ENCODE measurements around the gene GJB2.

- TF ChIP-seq CTCF (IDR thresholded peaks at IDR 0.05; ENCODE audit: low read depth, low read length) (no peak), POLR2A (IDR thresholded peaks at IDR 0.05; ENCODE audit: extremely low read depth, insufficient read length) (no peak)
These were observed 26.8 kb upstream of the GJB2 start for GRCh38 chr13:20219577-20219976.

All from NB4 (cell line).